Measurements from ENCODE around the gene PODNL1.
"Not testable (repeated sequence)": the region's sequence is repeated elsewhere in the genome, so short reads cannot be mapped to it uniquely, and the experiment has no call there.

Gene PODNL1

DNA sequence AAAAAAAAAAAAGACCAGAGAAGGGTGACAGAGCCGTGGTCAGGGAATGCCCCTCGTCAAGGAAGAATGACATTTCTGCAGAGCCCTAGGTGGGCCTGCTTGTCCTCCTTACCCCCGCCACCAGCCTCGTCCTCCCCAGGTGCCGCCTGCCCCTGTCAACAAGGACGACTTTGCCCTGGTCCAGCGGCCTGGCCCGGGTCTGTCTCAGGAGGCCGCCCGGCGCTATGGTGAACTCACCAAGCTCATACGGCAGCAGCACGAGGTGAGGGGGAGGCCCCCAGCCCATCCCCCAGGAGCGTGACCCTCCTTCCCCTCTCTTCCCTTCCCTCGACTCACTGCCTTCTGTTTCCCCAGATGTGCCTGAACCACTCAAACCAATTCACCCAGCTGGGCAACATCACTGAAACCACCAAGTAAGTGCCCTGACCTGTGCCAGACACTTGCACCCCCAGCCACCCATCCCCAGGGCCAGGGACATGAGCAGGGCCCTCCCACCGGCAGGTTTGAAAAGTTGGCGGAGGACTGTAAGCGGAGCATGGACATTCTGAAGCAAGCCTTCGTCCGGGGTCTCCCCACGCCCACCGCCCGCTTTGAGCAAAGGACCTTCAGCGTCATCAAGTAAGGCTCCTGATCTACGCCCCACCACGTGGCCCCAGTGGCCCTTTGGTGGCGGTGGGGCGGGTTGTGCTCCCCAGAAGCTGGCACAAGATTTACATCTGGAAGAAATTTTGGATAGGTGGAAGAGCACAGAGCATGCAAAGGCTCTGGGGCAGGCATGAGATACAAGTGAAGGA lies 14.8 kb downstream of the PODNL1 start:
- Histone ChIP-seq H3K4me3 (no peak overlapping the region), H3K27ac (no peak overlapping the region)
- no peak for DNase-seq (ENCODE audit: low spot score)
- TF ChIP-seq, protein P1, sequence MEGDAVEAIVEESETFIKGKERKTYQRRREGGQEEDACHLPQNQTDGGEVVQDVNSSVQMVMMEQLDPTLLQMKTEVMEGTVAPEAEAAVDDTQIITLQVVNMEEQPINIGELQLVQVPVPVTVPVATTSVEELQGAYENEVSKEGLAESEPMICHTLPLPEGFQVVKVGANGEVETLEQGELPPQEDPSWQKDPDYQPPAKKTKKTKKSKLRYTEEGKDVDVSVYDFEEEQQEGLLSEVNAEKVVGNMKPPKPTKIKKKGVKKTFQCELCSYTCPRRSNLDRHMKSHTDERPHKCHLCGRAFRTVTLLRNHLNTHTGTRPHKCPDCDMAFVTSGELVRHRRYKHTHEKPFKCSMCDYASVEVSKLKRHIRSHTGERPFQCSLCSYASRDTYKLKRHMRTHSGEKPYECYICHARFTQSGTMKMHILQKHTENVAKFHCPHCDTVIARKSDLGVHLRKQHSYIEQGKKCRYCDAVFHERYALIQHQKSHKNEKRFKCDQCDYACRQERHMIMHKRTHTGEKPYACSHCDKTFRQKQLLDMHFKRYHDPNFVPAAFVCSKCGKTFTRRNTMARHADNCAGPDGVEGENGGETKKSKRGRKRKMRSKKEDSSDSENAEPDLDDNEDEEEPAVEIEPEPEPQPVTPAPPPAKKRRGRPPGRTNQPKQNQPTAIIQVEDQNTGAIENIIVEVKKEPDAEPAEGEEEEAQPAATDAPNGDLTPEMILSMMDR (IDR thresholded peaks at IDR 0.05) = no peak

DNA sequence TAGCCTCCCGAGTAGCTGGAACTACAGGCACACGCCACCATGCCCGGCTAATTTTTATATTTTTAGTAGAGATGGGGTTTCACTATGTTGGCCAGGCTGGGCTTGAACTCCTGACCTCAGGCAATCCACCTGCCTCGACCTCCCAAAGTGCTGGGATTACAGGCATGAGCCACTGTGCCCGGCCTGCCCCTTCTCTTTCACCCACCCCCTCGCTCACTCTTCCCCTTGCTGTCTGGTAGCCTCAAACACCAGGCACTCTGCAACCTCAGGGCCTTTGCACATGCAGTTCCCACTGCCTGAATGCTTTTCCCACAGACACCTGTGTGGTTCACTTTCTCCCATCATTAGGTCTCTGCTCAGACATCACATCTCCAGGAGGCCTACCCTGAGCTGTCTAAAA lies 16.1 kb downstream of the PODNL1 start:
- H3K4me3 ChIP-seq; DNase-seq (ENCODE audit: low spot score); H3K27ac ChIP-seq: not testable (repeated sequence)

DNA sequence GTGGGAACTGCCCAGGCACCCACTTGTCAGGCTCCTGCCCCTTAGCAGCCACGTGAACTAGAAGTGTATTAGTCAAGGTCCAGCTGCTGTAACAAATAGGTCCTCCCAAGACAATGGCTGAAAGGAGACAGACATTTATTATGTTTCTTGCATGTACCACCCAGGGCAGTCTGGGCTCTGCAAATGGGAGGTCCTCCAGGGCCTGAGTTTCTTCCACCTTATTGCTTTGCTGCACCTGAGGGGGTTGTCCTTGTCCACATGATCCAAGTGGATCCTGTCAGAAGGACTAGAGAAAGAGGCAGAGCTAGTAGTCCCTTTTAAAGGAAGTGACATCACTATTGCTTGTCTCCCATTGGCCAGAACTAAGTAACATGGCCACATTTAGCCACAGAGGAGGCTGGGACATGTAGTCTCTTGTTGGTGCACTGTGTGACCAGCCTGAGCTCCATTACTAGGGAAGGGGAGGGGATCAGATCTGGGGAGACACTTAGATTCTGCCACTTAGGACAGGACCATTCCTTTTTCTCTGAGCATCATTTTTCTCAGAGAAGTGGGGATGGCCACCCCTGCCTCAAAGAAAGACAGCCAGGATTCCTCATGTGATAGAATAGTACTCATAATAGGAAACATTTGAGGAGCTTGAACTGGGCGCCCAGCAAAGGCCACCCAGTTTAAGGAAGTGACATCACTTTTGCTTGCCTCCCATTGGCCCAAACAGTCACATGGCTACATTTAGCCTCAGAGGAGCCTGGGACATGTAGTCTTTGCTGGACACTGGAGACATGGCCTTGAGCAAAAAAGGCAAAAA lies 17.1 kb downstream of the PODNL1 start:
- Histone ChIP-seq H3K27ac (no peak overlapping the region), H3K4me3 (no peak overlapping the region)
- TF ChIP-seq, protein P1 (IDR thresholded peaks at IDR 0.05) = no peak
- DNase-seq (ENCODE audit: low spot score) = no peak

DNA sequence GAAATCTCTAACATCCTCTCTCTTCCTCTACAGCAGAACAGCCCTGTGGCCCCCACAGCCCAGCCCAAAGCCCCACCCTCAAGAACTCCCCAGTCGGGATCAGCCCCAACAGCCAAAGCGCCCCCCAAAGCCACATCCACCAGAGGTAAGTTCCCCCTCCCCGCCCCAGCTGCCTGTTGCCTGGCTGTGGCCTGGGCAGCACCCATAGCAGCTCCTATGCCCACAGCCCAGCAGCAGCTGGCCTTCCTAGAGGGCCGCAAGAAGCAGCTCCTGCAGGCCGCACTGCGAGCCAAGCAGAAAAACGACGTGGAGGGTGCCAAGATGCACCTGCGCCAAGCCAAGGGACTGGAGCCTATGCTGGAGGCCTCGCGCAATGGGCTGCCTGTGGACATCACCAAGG lies 17.7 kb downstream of the PODNL1 start:
- Histone ChIP-seq H3K4me3 (no peak overlapping the region), H3K27ac (no peak overlapping the region)
- TF ChIP-seq, protein P1 (IDR thresholded peaks at IDR 0.05) = no peak
- no peak for DNase-seq (ENCODE audit: low spot score)

DNA sequence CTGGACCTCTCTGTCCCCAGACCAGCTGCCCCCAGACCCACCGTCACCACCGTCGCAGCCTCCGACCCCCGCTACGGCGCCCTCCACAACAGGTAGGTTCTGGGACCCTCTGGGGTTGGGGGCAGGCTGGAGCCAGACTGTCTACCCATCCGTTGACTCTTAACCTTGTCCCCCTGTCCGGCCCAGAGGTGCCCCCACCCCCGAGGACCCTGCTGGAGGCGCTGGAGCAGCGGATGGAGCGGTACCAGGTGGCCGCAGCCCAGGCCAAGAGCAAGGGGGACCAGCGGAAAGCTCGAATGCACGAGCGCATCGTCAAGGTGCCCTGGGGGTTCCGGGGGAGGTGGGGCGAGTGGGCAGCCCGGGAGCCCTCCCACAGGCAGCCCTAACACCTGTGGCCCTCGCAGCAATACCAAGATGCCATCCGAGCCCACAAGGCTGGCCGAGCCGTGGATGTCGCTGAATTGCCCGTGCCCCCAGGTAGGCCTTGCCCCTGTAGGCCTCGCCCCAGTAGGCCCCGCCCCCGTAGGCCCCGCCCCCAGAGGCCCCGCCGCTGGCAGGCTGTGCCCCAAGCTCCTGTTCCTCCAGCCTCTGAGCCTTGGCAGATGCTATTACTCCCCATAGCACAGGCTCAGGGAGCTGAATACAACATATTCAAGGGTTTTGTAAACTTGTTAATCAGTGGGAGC lies 19.3 kb downstream of the PODNL1 start:
- TF ChIP-seq, protein P1 (IDR thresholded peaks at IDR 0.05) = no peak
- H3K4me3 ChIP-seq = no peak overlapping the region
- H3K27ac ChIP-seq = no peak overlapping the region
- DNase-seq (ENCODE audit: low spot score) = no peak

DNA sequence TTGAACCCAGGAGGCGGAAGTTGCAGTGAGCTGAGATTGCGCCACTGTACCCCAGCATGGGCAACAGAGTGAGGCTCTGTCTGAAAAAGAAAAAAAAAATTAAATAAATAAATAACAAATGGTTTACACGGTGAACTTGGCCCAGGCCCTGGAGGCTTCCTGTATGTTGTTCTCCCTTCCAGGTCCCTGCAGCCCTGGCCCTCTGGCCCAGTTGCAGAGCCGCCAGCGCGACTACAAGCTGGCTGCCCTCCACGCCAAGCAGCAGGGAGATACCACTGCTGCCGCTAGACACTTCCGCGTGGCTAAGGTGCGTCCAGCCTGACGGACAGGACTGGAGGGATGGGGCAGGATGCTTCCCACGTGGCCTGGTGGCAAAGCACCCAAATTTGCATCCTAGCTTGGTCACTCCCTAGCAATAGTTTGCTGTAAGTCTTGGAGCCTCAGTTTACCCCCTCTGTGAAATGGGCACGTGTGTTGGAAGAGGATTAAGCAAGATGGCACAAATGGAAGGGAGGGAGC lies 20.3 kb downstream of the PODNL1 start:
- H3K27ac ChIP-seq = no peak overlapping the region
- DNase-seq (ENCODE audit: low spot score) = no peak

More for the DNA sequence above, 20.3 kb downstream of the PODNL1 start:
- TF ChIP-seq, protein P1 (IDR thresholded peaks at IDR 0.05) = no peak
- no peak overlapping the region for H3K4me3 ChIP-seq
